CD4-positive, alpha-beta T cell treated with Interleukin-2 at 100 ng/mL for 4 hours (primary cell): Measurements from ENCODE around the gene GHR.

Experiments used
- DNase-seq: peaks from one replicate; pipeline ENCODE4 v3.0.0-alpha.2; 2020; ENCODE audit warnings: low spot score

The GHR gene

DNA sequence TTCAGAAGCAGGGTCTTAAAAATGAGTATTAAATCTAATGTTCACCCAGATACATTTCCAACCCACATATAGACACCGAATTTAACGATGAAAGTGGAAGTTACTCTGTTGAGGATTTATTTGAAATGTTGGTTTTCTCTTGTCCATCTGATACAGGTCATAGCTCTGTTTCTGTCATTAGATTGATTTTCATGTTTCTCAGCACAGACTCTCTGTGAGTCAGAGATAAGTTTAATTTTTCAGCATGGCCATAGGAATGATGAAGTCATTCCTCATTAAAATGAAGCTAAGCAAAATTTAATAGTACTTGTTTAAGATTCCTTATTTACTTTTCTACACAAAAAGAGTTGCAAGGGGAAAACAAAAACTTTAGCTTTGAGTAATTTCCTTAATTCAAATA lies 38.8 kb downstream of the GHR start:
- no peak for DNase-seq

DNA sequence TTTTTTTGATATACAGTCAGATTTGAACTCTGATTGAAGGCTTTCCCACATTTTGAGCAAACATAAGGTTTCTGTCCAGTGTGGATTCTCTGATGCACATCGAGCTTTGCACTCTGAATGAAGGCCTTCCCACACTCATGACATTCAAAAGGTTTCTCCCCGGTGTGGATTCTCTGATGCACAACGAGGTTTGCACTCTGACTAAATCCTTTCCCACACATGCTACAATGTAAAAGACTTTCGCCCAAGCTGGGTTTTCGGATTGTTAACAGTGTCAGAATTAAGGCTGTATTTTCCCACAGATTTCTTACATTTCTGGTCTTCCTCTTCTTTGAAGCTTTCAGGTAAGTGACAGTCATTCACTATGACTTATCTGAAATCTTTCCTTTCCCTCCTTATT lies 44.3 kb downstream of the GHR start:
- no peak for DNase-seq

GRCh38 chr5:42467981-42468524 lies 44.8 kb downstream of the GHR start:
- DNase-seq, result no peak

GRCh38 chr5:42483472-42484154 lies 60.4 kb downstream of the GHR start:
- DNase-seq, result no peak

GRCh38 chr5:42487077-42487476 lies 63.8 kb downstream of the GHR start:
- no peak for DNase-seq

DNA sequence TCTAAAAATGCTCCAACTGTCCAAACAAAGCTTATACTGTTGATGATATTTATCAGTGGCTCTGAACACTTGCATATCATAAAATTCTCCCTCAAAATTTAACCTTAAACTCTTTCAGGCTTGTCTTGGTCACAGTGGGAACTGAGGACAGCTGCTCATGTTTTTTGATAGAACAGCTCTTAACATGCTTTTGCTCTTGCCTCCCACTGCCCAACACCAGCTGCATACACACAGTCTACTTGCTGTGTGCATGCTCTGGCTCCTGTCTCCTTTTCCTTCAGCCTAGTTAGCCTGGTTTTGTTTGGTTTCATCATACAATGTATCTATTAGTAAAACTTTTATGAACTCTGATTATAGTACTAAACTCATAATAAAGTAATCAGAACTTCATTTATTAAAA lies 64.6 kb downstream of the GHR start:
- DNase-seq, result no peak

DNA sequence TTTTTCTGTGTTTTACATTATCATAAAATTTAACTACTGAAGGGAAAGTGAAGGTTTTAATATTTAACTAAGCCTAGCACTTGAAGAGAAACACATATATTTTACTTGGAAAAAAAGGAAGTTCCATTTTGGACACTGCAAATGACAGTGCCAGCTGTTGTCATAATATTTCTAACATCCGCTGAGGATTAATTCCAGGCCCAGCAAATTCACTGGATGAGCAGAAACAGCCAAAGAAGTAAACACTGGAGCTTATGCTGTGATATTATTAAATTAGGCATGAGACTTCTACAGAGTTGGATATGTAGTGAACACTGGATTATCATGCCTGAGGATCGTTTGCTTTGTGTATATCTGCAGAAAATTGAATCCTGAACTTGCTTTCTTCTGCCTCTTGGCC lies 67.6 kb downstream of the GHR start:
- no peak for DNase-seq

DNA sequence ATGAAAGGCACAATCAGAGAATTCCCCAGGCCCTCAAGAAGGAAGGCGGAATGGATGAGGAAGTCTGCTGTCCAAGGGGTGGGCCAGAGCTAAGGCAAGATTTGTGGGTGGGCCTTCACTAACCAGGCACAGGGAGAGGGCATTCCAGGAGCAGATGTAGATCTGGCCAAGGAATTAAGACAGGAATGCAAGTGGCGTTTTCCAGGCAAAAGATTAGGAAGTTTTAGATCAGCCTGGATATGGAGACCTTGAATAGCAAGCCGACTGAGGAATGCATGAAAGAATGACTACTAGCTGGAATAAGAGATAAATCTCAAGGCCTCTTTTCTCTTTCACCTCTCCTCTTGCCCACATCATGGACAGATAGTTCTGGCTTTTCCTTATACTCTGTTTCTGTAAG lies 68.5 kb downstream of the GHR start:
- DNase-seq, result no peak

- DNase-seq, result no peak
Observed at GRCh38 chr5:42492974-42493373, 69.7 kb downstream of the GHR start.

DNA sequence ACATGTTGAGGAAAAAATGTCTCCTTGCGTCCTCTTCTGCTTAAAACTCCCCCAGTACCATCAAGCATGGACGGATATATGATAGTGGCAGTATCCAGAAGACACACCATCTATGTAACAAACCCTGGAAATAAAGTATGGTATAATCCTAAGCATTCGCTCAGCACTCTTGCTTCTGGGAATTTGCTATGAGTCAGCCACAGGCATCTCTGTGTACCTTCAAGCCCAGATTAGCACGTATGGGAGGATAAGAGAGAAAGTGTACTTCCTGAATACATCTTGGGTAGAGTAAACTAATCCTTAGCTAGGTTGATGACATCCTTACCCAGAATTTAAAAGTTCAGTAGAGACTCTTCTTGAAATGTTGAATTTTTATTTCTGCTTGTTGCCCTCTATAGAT lies 71.2 kb downstream of the GHR start:
- DNase-seq, result no peak

DNA sequence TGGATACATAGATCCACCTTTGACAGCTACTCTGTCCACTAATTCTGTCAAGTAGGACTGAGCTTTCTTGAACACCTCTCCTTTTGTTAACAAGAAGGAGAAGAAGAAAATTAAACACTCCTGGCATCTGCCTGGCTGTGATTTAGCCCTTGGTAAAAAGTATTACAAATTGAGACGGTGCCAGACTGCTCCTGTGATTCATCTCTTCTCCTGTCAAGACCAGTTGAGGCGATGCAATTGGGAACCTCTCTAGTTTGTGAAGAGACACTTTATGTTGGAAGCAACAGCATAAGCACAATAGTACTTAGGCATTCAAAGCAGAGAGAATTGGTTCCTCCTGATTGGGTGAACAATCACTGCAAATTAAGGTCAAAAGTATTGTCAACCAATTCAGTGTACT lies 72.7 kb downstream of the GHR start:
- no peak for DNase-seq

DNA sequence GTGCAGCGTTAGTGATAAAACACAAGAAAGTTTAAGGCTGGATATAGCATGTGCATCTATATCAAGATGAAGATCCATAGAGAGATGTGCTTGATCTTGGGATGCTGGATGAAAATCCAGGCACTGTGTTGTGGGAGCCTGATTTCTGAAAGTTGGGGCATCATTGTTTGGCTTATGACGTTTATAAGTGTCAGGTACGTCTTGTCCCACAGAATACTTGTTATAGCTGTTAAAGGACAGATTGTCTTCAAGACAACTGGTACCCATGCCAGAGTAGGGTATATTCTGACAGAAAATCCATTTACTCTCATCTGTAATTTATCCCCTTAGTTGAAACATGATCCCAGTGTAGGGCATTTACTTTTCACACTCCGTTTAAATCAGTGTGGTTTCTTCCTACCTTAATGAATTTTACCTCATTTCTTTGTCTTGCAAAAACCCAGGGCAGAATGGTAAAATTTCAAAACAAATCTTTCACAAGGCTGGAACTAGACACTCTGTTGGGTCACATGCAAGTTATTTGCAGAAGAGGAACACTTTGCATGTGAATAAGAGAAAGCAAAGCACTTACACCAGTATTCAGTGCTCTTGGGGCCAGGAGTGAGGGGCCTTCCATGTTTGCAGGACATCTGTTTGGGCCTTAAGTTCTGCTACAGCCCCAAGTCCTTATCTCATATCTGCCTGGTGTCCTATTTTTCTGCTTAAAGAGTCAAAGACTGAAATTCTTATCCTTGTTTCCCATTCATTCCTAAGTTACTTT lies 73.3 kb downstream of the GHR start:
- DNase-seq, result no peak

- DNase-seq, result no peak
Observed at GRCh38 chr5:42498000-42498399, 74.8 kb downstream of the GHR start.

DNA sequence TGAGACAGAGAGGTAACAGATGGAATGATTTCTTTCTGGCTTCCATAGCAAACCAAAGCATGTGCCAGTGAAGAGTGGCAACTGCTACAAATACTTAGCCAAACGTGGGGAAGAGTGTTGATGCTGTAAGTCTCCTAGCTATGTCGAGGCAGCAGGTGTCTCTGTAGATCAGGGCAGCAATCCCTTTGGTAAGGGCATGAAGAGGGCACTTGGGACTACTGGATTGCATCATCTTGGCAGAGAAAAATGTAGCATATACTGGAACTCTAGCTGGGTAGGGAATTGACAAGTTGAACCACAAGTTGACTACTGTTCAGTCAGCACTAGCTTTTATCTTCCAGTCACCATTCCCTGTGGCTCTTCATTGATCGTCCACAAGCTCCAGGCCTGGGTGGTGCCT lies 75.8 kb downstream of the GHR start:
- DNase-seq, result no peak

GRCh38 chr5:42500003-42500599 lies 76.9 kb downstream of the GHR start:
- no peak for DNase-seq

GRCh38 chr5:42502613-42503470 lies 79.6 kb downstream of the GHR start:
- no peak for DNase-seq

DNA sequence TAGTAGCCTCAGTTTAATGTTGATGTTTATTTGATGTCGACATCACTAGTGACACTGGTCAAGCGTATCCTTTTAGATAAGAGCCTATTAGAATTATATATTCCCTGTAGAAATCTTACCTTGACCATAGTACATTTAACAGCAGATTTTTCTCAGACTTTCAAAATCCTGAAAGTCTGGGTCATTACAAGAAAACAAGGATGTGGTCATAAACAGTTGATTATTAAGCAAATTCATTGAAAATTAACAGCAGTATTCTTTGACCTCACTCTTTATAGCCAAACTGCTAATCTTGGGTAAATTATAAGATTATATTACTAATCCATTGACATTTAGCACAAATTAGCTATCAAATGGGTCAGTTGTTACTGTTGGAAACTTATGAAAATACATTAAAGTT lies 83.4 kb downstream of the GHR start:
- no peak for DNase-seq

- no peak for DNase-seq
Observed at GRCh38 chr5:42507451-42508097, 84.3 kb downstream of the GHR start.

GRCh38 chr5:42513246-42513645 lies 90.0 kb downstream of the GHR start:
- no peak for DNase-seq

GRCh38 chr5:42514754-42515153 lies 91.5 kb downstream of the GHR start:
- no peak for DNase-seq

- no peak for DNase-seq
Observed at GRCh38 chr5:42515504-42515903, 92.3 kb downstream of the GHR start.
